Measurements from ENCODE around the gene TRAM2.

The TRAM2 gene

GRCh38 chr6:52603000-52603795 lies 26.3 kb upstream of the TRAM2 start:
- no peak overlapping the region for H3K4me3 ChIP-seq (ENCODE audit: low read length)
- peak; percentile 76 for DNase-seq (ENCODE audit: low read depth)

GRCh38 chr6:52598824-52599190 lies 21.9 kb upstream of the TRAM2 start:
- no peak for TF ChIP-seq CTCF (conservative IDR thresholded peaks at IDR 0.05; ENCODE audit: low read length)
- H3K4me3 ChIP-seq (ENCODE audit: low read length) = no peak overlapping the region
- no peak for DNase-seq (ENCODE audit: low read depth)

More at GRCh38 chr6:52603000-52603795, 26.3 kb upstream of the TRAM2 start:
- peak; percentile 4; the same call in 1 of the 2 replicates for TF ChIP-seq CTCF (conservative IDR thresholded peaks at IDR 0.05; ENCODE audit: low read length)

- 0 out of 2 replicates have a peak overlapping the region, but pooled peaks have one; percentile 6 for H3K4me3 ChIP-seq (ENCODE audit: low read length)
- DNase-seq (ENCODE audit: low read depth) = peak; percentile 81
- TF ChIP-seq CTCF (conservative IDR thresholded peaks at IDR 0.05; ENCODE audit: low read length) = peak; percentile 81
Measured at GRCh38 chr6:52598123-52598823, 21.4 kb upstream of the TRAM2 start.

- DNase-seq (ENCODE audit: low read depth) = no peak
- no peak for TF ChIP-seq CTCF (conservative IDR thresholded peaks at IDR 0.05; ENCODE audit: low read length)
- H3K4me3 ChIP-seq (ENCODE audit: low read length) = no peak overlapping the region
Measured at GRCh38 chr6:52597738-52598122, 20.9 kb upstream of the TRAM2 start.

- no peak for TF ChIP-seq CTCF (conservative IDR thresholded peaks at IDR 0.05; ENCODE audit: low read length)
- H3K4me3 ChIP-seq (ENCODE audit: low read length) = no peak overlapping the region
- DNase-seq (ENCODE audit: low read depth) = peak; percentile 82
Measured at GRCh38 chr6:52596371-52597028, 19.6 kb upstream of the TRAM2 start.

- DNase-seq (ENCODE audit: low read depth) = no peak
- TF ChIP-seq CTCF (conservative IDR thresholded peaks at IDR 0.05; ENCODE audit: low read length) = no peak
- peak overlapping the region; percentile 43 for H3K4me3 ChIP-seq (ENCODE audit: low read length)
Measured at GRCh38 chr6:52595796-52596130, 18.9 kb upstream of the TRAM2 start.
